HEK293 (cell line): Measurements from ENCODE around the gene PCYOX1L.

ENCODE experiments used
- CTCF ChIA-PET: fragments of 350-600 bp; formaldehyde crosslinking; extraction: SDS; loops from one replicate; lab custom pipeline; 2021; ENCODE audit warnings: antibody characterized with exemption; lab: Yijun Ruan, JAX
- POLR2A ChIA-PET: fragments of 300-600 bp; formaldehyde crosslinking; extraction: SDS; loops from one replicate; lab custom pipeline; 2020; ENCODE audit warnings: antibody characterized with exemption, inconsistent platforms; lab: Yijun Ruan, JAX
- H3K27ac ChIP-seq: fragments of 200-500 bp; sonication (Bioruptor generic); 2 replicates; pipeline ENCODE4 v1.5.1; 2014; ENCODE audit warnings: low read depth, low read length, control low read depth, inconsistent platforms; ENCODE audit errors: extremely low read depth
- H3K36me3 ChIP-seq, 2 experiments: fragments of 200-500 bp in 1 of 2; sonication (Bioruptor generic) in 1 of 2; 1 replicate in 1 of 2; 2 replicates in 1 of 2; pipeline ENCODE4 v1.5.1; 2014 to 2017; ENCODE audit warnings: inconsistent platforms in 2 of 2, low read length in 2 of 2; ENCODE audit not compliant: control insufficient read depth in 2 of 2, insufficient read depth in 1 of 2
- H3K4me1 ChIP-seq: fragments of 200-500 bp; sonication (Bioruptor generic); 2 replicates; pipeline ENCODE4 v1.5.1; 2014; ENCODE audit warnings: mild to moderate bottlenecking, low read length, inconsistent platforms; ENCODE audit not compliant: control insufficient read depth, insufficient read depth
- H3K4me3 ChIP-seq: 2 replicates; pipeline ENCODE4 v1.5.1; 2011; ENCODE audit warnings: low read depth, mild to moderate bottlenecking, control low read depth, low read length, moderate library complexity
- H3K9me3 ChIP-seq: fragments of 200-500 bp; sonication (Bioruptor generic); 2 replicates; pipeline ENCODE4 v1.5.1; 2014; ENCODE audit warnings: low read depth, low read length, inconsistent platforms; ENCODE audit not compliant: control insufficient read depth, insufficient read depth
- GFI1B ChIP-seq: fragments of 450-650 bp; formaldehyde crosslinking; IDR thresholded peaks from 2 replicates; pipeline ENCODE4 v1.5.1; 2016; ENCODE audit warnings: missing biosample characterization, missing genetic modification characterization
- GLI2 ChIP-seq: fragments of 450-650 bp; formaldehyde crosslinking; IDR thresholded peaks from 2 replicates; pipeline ENCODE4; 2017; ENCODE audit warnings: missing biosample characterization, missing genetic modification characterization, low read depth, borderline replicate concordance
- HIC1 ChIP-seq: fragments of 450-650 bp; formaldehyde crosslinking; IDR thresholded peaks from 2 replicates; pipeline ENCODE4 v1.5.1; 2016; ENCODE audit warnings: missing biosample characterization, missing genetic modification characterization
- KLF1 ChIP-seq: fragments of 450-650 bp; formaldehyde crosslinking; IDR thresholded peaks from 2 replicates; pipeline ENCODE4 v1.5.1; 2016; ENCODE audit warnings: missing biosample characterization, missing genetic modification characterization
- KLF8 ChIP-seq: fragments of 450-650 bp; formaldehyde crosslinking; IDR thresholded peaks from 2 replicates; pipeline ENCODE4 v1.5.1; 2016; ENCODE audit warnings: missing biosample characterization, missing genetic modification characterization
- REST ChIP-seq: fragments of 450-650 bp; formaldehyde crosslinking; IDR thresholded peaks from 2 replicates; pipeline ENCODE4 v1.5.1; 2016; ENCODE audit warnings: missing biosample characterization, missing genetic modification characterization
- SP2 ChIP-seq: fragments of 450-650 bp; formaldehyde crosslinking; IDR thresholded peaks from 2 replicates; pipeline ENCODE4 v1.5.1; 2016; ENCODE audit warnings: missing biosample characterization, missing genetic modification characterization
- TRIM28 ChIP-seq: IDR thresholded peaks from 2 replicates; pipeline ENCODE4 v1.6.1; 2011; ENCODE audit warnings: low read length, control low read depth, borderline replicate concordance
- ZFP37 ChIP-seq: fragments of 450-650 bp; formaldehyde crosslinking; IDR thresholded peaks from 2 replicates; pipeline ENCODE4 v1.5.1; 2016; ENCODE audit warnings: missing biosample characterization, missing genetic modification characterization
- ZNF132 ChIP-seq: fragments of 450-650 bp; formaldehyde crosslinking; IDR thresholded peaks from 2 replicates; pipeline ENCODE4 v1.5.1; 2017; ENCODE audit warnings: missing biosample characterization, missing genetic modification characterization, borderline replicate concordance
- ZNF366 ChIP-seq: fragments of 450-650 bp; formaldehyde crosslinking; conservative IDR thresholded peaks from 2 replicates; pipeline ENCODE4 v1.5.1; 2016; ENCODE audit warnings: missing biosample characterization, missing genetic modification characterization
- ZNF37A ChIP-seq: fragments of 450-650 bp; IDR thresholded peaks from 2 replicates; pipeline ENCODE4 v1.5.1; 2018; ENCODE audit warnings: missing biosample characterization, missing genetic modification characterization
- ZNF48 ChIP-seq: fragments of 450-650 bp; formaldehyde crosslinking; IDR thresholded peaks from 2 replicates; pipeline ENCODE4 v1.5.1; 2016; ENCODE audit warnings: missing biosample characterization, missing genetic modification characterization
- ZNF513 ChIP-seq: fragments of 450-650 bp; IDR thresholded peaks from 2 replicates; pipeline ENCODE4 v1.5.1; 2018; ENCODE audit warnings: missing biosample characterization, missing genetic modification characterization
- ZNF530 ChIP-seq: fragments of 450-650 bp; formaldehyde crosslinking; IDR thresholded peaks from 2 replicates; pipeline ENCODE4 v1.5.1; 2016; ENCODE audit warnings: low read depth, missing biosample characterization, missing genetic modification characterization
- ZNF571 ChIP-seq: fragments of 450-650 bp; formaldehyde crosslinking; IDR thresholded peaks from 2 replicates; pipeline ENCODE4 v1.5.0; 2017; ENCODE audit warnings: missing biosample characterization, missing genetic modification characterization
- ZNF585B ChIP-seq: fragments of 450-650 bp; formaldehyde crosslinking; IDR thresholded peaks from 2 replicates; pipeline ENCODE4 v1.5.1; 2016; ENCODE audit warnings: missing biosample characterization, missing genetic modification characterization
- ZNF596 ChIP-seq: fragments of 450-650 bp; IDR thresholded peaks from 2 replicates; pipeline ENCODE4 v1.5.0; 2018; ENCODE audit warnings: missing biosample characterization, mild to moderate bottlenecking, missing genetic modification characterization, moderate library complexity
- ZNF645 ChIP-seq: fragments of 450-650 bp; formaldehyde crosslinking; IDR thresholded peaks from 2 replicates; pipeline ENCODE4; 2016; ENCODE audit warnings: missing biosample characterization, missing genetic modification characterization
- ZNF660 ChIP-seq: fragments of 450-650 bp; IDR thresholded peaks from 2 replicates; pipeline ENCODE4 v1.5.1; 2018; ENCODE audit warnings: missing biosample characterization, mild to moderate bottlenecking, missing genetic modification characterization
- ZNF707 ChIP-seq: fragments of 450-650 bp; formaldehyde crosslinking; IDR thresholded peaks from 2 replicates; pipeline ENCODE4 v1.5.1; 2016; ENCODE audit warnings: missing biosample characterization, missing genetic modification characterization
- ZNF776 ChIP-seq: fragments of 450-650 bp; formaldehyde crosslinking; IDR thresholded peaks from 2 replicates; pipeline ENCODE4 v1.5.0; 2017; ENCODE audit warnings: missing biosample characterization, missing genetic modification characterization, borderline replicate concordance
- ZNF785 ChIP-seq: fragments of 450-650 bp; formaldehyde crosslinking; IDR thresholded peaks from 2 replicates; pipeline ENCODE4 v1.5.1; 2016; ENCODE audit warnings: missing biosample characterization, missing genetic modification characterization
- ZNF830 ChIP-seq: fragments of 450-650 bp; IDR thresholded peaks from 2 replicates; pipeline ENCODE4 v1.5.0; 2018; ENCODE audit warnings: missing biosample characterization, missing genetic modification characterization, low read depth, mild to moderate bottlenecking, moderate library complexity
- ZNF843 ChIP-seq: fragments of 450-650 bp; formaldehyde crosslinking; IDR thresholded peaks from 2 replicates; pipeline ENCODE4 v1.5.1; 2016; ENCODE audit warnings: missing biosample characterization, missing genetic modification characterization
- ZSCAN16 ChIP-seq: fragments of 450-650 bp; formaldehyde crosslinking; IDR thresholded peaks from 2 replicates; pipeline ENCODE4 v1.5.1; 2016; ENCODE audit warnings: missing biosample characterization, missing genetic modification characterization

The PCYOX1L gene

GRCh38 chr5:149387081-149387631, 29.3 kb downstream of the PCYOX1L start:
- H3K4me1 ChIP-seq = no peaks in the 10 kb centered on the region
- POLR2A ChIA-PET = no interaction called here
- H3K4me3 ChIP-seq = no peak overlapping the region
- H3K27ac ChIP-seq = no peak overlapping the region
- H3K9me3 ChIP-seq = no peaks in the 10 kb centered on the region
- TF ChIP-seq ZNF645 (tag by site-specific recombination) (no peak), ZNF843 (tag by site-specific recombination) (no peak), ZNF830 (tag by site-specific recombination) (no peak), GLI2 (tag by site-specific recombination) (no peak), ZNF571 (tag by site-specific recombination) (no peak), ZNF596 (tag by site-specific recombination) (no peak), HIC1 (tag by site-specific recombination) (no peak), REST (tag by site-specific recombination) (no peak), KLF1 (tag by site-specific recombination) (no peak), ZNF776 (tag by site-specific recombination) (no peak), ZNF707 (tag by site-specific recombination) (no peak), ZFP37 (tag by site-specific recombination) (no peak), TRIM28 (no peak), ZNF530 (tag by site-specific recombination) (no peak), GFI1B (tag by site-specific recombination) (no peak), ZNF132 (tag by site-specific recombination) (no peak), ZNF660 (tag by site-specific recombination) (no peak), SP2 (tag by site-specific recombination) (no peak)
- CTCF ChIA-PET = interaction anchor here (1.1 to 11.8 kb wide), 3 partner anchors 8 to 45 kb away, joined by 3 to 205 read pairs (median 71); no protein-coding TSS in a partner anchor
- H3K36me3 ChIP-seq = no peaks in the 10 kb centered on the region

- no peaks in the 10 kb centered on the region for H3K36me3 ChIP-seq
- POLR2A ChIA-PET = interaction anchor here (0.7 kb wide), 2 partner anchors 16 to 23 kb away, joined by 4 to 9 read pairs; no protein-coding TSS in a partner anchor
- H3K4me3 ChIP-seq = no peak overlapping the region
- no peak overlapping the region for H3K27ac ChIP-seq
- no peaks in the 10 kb centered on the region for H3K9me3 ChIP-seq
- H3K4me1 ChIP-seq = no peaks in the 10 kb centered on the region
- CTCF ChIA-PET = interaction anchor here (1.0 to 11.8 kb wide), 4 partner anchors 15 to 177 kb away, joined by 4 to 205 read pairs (median 38); no protein-coding TSS in a partner anchor
- TF ChIP-seq ZNF585B (tag by site-specific recombination) (no peak), ZNF785 (tag by site-specific recombination) (no peak), KLF8 (tag by site-specific recombination) (no peak), ZNF513 (no peak), ZNF366 (tag by site-specific recombination) (no peak), ZSCAN16 (no peak), ZNF48 (tag by site-specific recombination) (no peak), ZNF37A (no peak)
Observed at GRCh38 chr5:149387982-149388381, 30.1 kb downstream of the PCYOX1L start.
